DMS153 (cell line): ENCODE results near the gene TMPRSS9.

Source experiments
- DNase-seq: peaks from one replicate; lab custom pipeline; 2025; lab: John Stamatoyannopoulos, UW

Gene TMPRSS9

DNA sequence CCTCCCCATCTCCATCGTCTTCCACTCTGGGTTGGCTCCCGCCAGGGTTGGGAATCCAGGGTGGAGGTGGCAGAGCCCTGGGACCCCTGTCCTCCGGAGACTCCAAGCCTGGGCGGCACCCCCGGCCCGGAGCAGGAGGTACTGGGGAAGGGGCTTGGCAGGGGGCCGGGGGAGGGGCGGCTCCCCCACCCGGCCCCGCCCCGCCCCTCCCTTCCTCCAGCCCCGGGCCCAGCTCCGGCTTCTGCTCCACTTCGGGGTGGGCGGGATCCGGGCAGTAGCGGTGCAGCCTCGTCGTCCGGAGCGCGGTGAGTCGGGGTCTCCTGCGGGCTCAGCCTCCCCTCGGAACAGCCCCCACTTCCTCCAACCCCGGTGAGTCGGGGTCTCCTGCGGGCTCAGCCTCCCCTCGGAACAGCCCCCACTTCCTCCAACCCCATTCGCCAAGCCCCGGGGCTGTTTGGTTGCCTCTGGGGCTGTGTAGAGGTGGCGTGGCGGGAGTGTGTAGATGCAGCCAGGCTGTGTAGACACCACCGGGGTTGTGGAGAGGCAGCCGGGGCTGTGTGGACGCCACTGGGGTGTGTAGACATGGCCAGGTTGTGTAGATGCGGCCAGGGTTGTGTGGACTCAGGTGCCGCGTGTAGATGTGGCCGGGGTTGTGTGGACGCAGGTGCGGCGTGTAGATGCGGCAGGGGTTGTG, at the start of gene TMPRSS9:
TSS of gene TMPRSS9 (plus strand) at position 274 of the 694 bp plus-strand sequence. CDS start 29,521 bp downstream, outside the sequence.
- no peak for DNase-seq

- no peak for DNase-seq
Measured at GRCh38 chr19:2311093-2311492, 49.0 kb upstream of the TMPRSS9 start.

GRCh38 chr19:2312820-2313501, 47.1 kb upstream of the TMPRSS9 start:
- DNase-seq: no peak

DNA sequence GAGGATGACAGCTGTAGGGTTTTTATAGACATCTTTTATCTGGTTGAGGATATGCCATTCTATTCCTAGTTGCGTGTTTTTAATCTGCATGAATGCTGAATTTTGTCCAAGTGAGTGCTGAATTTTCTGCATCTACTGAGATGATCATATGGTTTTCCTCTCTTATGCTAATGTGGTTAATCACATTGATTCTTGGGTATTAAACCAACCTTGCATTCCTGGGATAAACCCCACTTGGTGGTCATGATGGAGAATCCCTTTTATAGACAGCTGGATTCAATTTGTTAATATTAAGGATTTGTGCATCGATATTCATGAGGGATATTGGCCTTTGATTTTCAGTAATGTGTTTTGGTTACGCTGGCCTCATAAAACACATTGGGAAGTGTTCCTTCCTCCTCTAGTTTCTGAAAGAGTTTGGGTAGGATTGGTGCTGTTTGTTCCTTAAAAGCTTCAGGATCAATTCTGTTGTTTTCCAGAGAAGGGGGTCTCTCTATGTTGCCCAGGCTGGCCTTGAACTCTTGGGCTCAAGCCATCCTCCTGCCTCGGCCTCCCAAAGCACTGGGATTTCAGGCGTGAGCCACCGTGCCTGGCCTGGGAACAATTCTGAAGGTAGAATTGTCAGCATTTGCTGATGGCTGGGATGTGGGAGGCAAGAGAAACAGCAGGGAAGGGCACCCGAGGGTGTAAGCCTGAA, 44.8 kb upstream of the TMPRSS9 start:
- no peak for DNase-seq

- DNase-seq: no peak
Measured at GRCh38 chr19:2315818-2316353, 44.2 kb upstream of the TMPRSS9 start.

- DNase-seq: no peak
Measured at GRCh38 chr19:2317300-2317699, 42.8 kb upstream of the TMPRSS9 start.

GRCh38 chr19:2317756-2318155, 42.3 kb upstream of the TMPRSS9 start:
- no peak for DNase-seq

DNA sequence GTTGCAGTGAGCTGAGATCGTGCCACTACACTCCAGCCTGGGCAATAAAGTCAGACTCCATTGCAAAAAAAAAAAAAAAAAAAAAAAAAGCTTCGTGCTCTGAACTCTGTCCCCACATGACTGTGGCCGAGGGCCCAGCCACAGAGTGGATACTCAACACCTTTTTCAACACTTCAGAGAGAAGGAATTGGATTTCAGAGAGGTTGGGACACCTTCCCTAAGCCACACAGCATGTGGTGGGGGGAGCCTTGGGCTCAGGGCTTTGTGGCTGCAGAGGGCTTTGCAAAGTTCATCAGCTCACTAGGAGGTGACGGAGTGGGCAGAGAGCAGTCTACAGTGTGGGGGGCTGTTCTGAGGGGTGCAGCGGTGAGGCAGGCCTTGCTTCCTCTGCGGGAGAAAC, 41.1 kb upstream of the TMPRSS9 start:
- no peak for DNase-seq

DNA sequence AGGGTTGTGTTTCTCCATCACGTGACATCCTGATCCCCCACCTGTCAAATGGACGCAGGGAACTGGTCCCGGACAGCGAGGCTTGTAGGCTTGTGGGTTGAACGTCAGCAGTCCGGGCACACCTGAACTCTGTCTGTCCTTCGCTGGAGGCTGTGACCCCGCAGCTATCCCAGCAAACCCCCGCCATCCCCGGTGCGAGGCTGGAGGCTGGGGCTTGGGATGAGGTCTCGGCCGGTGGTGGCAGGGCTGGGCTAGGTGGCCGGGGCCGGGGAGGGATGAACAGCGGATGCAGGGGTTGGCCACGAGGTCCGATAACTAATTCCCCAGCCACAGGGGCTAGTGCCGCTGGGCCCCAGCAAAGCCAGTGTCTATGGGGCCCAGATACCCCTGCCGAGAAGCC, 40.5 kb upstream of the TMPRSS9 start:
- no peak for DNase-seq

- no peak for DNase-seq
Measured at GRCh38 chr19:2320049-2320448, 40.0 kb upstream of the TMPRSS9 start.

- DNase-seq: no peak
Measured at GRCh38 chr19:2320939-2321338, 39.1 kb upstream of the TMPRSS9 start.

DNA sequence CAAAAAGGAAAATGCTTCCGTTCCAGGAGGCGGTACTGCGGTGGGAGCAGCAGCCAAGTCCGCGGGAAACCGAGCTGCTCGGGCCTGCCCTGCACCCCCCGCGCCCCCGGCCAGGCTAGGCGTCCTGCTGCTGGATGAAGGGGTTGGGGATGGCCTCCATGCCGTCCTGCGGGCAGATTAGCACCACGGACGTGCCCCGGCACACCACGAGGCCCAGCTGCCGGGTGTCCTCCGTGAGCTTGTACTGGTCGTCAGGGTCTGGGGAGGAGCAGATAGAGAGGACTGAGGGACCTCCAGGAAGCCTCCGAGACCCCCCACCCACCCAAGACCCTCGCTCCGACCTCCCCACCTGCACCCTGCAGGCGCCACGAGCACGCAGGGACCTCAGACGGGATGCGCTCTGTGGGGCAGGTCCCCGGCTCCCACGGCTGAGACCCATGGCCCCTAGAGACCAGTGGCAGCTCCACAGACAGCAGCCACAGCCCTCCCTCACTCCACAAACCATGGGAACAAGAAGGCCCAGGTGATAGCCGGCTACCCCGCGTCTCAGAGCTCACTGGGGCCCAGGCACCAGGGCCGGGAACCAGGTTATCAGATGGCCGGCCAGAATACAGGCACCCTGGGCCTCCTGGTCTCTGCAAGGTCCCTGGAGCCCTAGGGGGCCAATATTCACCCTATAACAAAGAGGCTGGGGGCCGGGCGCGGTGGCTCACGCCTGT, 38.3 kb upstream of the TMPRSS9 start:
- no peak for DNase-seq

DNA sequence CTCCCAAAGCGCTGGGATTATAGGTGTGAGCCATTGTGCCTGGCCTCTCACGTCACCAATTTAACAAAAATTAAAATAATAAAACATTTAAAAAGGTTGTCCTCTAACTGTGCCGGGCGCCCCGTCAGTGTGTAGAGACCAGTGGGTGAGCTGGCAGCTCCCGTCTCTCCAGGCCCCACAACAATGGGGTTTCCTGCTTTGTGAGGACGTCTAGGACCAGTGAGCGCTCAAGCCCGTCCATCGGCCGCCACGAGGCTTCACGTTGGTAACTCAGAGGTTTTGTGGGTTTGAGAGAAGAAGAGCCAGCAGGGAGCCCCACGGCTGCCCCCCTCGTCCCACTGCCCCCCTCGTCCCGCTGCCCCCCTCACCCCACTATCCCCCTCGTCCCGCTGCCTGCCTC, 36.4 kb upstream of the TMPRSS9 start:
- DNase-seq: no peak

GRCh38 chr19:2324220-2324948, 35.7 kb upstream of the TMPRSS9 start:
- no peak for DNase-seq

- no peak for DNase-seq
Measured at GRCh38 chr19:2325281-2326046, 34.6 kb upstream of the TMPRSS9 start.

GRCh38 chr19:2326699-2327360, 33.2 kb upstream of the TMPRSS9 start:
- no peak for DNase-seq

DNA sequence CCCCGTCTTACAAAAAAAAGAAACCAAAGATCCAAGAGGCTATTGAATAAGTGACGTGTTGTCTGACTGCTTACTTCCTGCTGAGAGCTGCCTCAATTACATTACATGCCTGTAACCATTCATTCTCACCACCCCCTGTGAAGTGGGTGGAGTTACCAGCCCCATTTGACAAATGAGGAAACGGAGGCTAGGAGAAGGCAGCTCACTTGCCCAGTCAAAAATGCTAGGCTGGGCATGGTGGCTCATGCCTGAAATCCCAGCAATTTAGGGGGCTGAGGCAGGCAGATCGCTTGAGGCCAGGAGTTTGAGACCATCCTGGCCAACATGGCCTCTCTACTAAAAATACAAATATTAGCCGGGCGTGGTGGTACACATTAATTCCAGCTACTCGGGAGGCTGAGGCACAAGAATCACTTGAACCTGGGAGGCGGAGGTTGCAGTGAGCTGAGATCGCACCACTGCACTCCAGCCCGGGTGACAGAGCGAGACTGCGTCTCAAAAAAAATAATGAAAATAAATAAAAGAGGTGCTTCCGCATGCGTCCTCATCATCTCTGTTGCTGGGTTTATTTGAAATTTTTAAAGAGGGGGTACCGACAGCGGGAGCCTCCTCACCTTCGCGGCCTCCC, 32.2 kb upstream of the TMPRSS9 start:
- DNase-seq: peak; percentile 64

- peak; percentile 80 for DNase-seq
Measured at GRCh38 chr19:2328401-2329148, 31.5 kb upstream of the TMPRSS9 start, which contains the start of the genes LSM7 and SPPL2B. Gene LSM7 (minus strand): TSS chr19:2328586. CDS start chr19:2328566, 20 bp downstream. Gene SPPL2B (plus strand): TSS chr19:2328684. CDS start chr19:2328710, 26 bp downstream.

GRCh38 chr19:2329149-2329478, 31.0 kb upstream of the TMPRSS9 start:
- no peak for DNase-seq
